Choroid plexus epithelial cell (primary cell): ENCODE results near the gene RIC8A.
A peak's percentile ranks its signal among the peaks of the same experiment; 100 is the strongest.

ENCODE experiments used
- DNase-seq: peaks from one replicate; pipeline ENCODE4 v3.0.0-alpha.2; 2010; ENCODE audit warnings: low read depth
- H3K4me3 ChIP-seq: 2 replicates; pipeline ENCODE4 v1.5.1; 2011; ENCODE audit warnings: low read depth, mild to moderate bottlenecking, control low read depth, low read length, moderate library complexity
- CTCF ChIP-seq: conservative IDR thresholded peaks from 2 replicates; pipeline ENCODE4 v1.5.1; 2011; ENCODE audit warnings: low read depth, mild to moderate bottlenecking, control low read depth, inconsistent platforms, low read length, moderate library complexity

Gene RIC8A

GRCh38 chr11:197741-198235 lies 9.7 kb upstream of the RIC8A start:
- no peak for DNase-seq
- H3K4me3 ChIP-seq = no peak overlapping the region
- no peak for TF ChIP-seq CTCF

- TF ChIP-seq CTCF = no peak
- no peak for DNase-seq
- no peak overlapping the region for H3K4me3 ChIP-seq
Observed at GRCh38 chr11:198236-198806, 9.2 kb upstream of the RIC8A start.

- TF ChIP-seq CTCF = no peak
- no peak overlapping the region for H3K4me3 ChIP-seq
- no peak for DNase-seq
Observed at GRCh38 chr11:199004-199581, 8.4 kb upstream of the RIC8A start.

- TF ChIP-seq CTCF = peak; percentile 3
- DNase-seq = no peak
- no peak overlapping the region for H3K4me3 ChIP-seq
Observed at GRCh38 chr11:199782-200181, 7.7 kb upstream of the RIC8A start.

- TF ChIP-seq CTCF = no peak
- no peak overlapping the region for H3K4me3 ChIP-seq
- no peak for DNase-seq
Observed at GRCh38 chr11:200224-201003, 7.1 kb upstream of the RIC8A start.

- no peak for TF ChIP-seq CTCF
- H3K4me3 ChIP-seq = no peak overlapping the region
- no peak for DNase-seq
Observed at GRCh38 chr11:201966-202365, 5.5 kb upstream of the RIC8A start.

GRCh38 chr11:202490-202889 lies 5.0 kb upstream of the RIC8A start:
- no peak for TF ChIP-seq CTCF
- H3K4me3 ChIP-seq = no peak overlapping the region
- DNase-seq = no peak
